Stimulated activated CD8-positive, alpha-beta memory T cell treated with anti-CD3 and anti-CD28 coated beads, Interleukin-12 subunit alpha, Interleukin-12 subunit beta, amount 100 ng/mL, for 1 hour (primary cell): Measurements from ENCODE around the gene GLE1.
"Not testable (repeated sequence)": the region's sequence is repeated elsewhere in the genome, so short reads cannot be mapped to it uniquely, and the experiment has no call there.

Source experiments
- DNase-seq: peaks from one replicate; pipeline ENCODE4 v3.0.0-alpha.2; 2020; ENCODE audit warnings: low read depth

GLE1 gene

GRCh38 chr9:128552153-128552743 is 47.7 kb downstream of the GLE1 start, which contains the start of gene SPTAN1:
Gene SPTAN1 (plus strand): TSS chr9:128552587. CDS start chr9:128566741, 14,154 bp downstream.
- peak; percentile 83 for DNase-seq

- DNase-seq, result peak; percentile 12
Observed at GRCh38 chr9:128552744-128553440, 48.4 kb downstream of the GLE1 start.

GRCh38 chr9:128553728-128554127 is 49.2 kb downstream of the GLE1 start:
- no peak for DNase-seq

DNA sequence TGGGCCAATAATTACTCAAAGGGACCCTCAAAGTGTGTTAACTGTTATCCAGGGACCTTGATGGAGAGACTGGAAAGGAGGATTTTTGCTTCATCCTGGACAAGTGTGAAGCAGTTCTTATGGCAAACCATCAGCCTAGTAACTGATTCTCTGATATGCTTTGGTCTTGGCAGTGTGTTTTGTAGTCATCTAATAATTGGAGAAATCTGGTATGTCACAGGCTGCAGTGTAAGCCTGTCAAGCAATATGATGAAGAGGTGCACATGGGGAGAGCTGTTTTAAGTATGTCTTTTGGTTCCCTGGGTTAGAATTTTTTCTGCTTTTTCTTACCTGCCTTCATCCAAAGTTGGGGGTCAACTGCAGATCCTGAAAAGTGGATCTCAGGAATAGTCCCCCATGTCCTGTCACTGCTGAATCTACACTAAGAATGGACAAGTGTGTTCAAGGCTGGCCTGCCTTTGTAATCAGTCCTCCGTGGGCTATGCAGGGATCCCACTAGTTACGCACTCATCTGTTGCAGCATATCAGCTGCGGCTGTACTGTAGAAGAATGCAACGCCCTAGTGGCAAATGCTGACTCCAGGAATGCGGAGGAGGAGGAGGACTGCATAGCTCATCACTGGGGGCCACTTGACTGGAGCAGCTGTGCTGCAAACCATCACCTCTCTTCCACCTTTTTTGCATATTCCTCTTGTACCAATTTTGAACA is 49.8 kb downstream of the GLE1 start:
- DNase-seq, result no peak

DNA sequence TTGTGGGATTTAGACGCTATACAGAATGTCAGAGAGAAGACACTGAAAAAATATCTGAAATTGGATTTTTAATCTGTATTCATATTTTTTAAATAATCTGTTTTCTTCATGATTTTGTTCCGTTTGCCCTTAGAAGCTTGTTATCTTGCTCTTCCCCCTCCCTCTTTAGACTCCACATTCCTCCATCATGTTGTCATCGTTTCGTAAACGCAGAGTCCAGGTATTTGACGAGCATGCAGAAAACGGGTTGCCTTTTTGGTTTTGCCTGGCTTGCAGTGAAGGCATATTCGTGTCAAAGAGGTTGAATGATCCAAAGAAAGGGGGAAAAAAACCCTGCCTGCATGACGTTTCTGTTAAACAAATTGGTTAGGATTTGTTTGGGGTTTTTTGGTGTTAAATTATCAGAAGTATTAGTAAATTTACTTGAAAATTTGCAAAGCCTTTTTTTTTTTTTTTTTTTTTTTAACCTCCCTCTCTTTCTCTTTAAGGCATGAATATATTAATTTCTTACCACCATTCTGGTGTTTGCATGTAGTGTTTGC is 50.7 kb downstream of the GLE1 start:
- no peak for DNase-seq

GRCh38 chr9:128556276-128556675 is 51.8 kb downstream of the GLE1 start:
- DNase-seq, result no peak

GRCh38 chr9:128556926-128557634 is 52.6 kb downstream of the GLE1 start:
- DNase-seq, result no peak

DNA sequence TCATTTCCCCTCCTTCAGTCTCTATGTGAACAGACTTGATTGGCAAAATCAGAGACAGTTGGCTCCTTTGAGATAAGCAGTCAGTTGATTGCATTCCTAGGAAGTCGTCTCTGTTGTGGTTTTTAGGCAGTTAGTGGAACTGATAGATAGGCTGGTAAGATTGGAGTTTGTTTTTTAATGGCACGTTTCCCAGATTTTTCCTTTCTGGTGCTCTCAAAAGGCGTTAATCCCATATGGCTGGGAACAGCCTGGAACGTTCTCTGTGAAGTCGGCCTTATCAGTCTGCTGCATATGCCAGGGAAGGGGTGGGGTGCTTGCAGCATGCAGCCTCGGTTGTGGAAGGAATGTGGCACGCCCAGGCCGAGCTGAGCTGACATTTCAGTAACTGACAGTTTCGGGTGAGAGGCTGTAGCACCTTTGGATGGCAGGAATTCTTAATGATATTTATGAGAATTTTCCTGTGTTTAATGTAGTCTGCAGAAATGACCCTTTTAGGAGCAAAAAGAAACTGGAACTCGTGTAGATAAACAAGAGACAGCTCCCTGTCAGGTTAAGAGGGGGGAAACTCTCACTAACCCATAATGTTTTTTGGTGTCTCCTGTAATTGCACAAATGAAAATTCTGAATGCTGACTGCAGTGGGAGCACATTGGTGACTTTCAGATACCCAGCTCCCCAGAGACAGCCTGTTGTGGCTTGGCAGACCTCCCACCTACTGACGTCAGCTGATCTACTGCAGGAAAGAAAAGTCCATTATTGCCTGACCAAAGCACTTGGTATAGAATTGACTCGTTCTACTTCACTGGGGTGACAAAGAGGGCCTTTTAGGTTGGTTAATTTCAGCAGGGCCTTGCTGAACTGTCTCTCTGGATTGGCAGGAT is 54.2 kb downstream of the GLE1 start:
- no peak for DNase-seq

GRCh38 chr9:128565578-128565977 is 61.1 kb downstream of the GLE1 start:
- no peak for DNase-seq

DNA sequence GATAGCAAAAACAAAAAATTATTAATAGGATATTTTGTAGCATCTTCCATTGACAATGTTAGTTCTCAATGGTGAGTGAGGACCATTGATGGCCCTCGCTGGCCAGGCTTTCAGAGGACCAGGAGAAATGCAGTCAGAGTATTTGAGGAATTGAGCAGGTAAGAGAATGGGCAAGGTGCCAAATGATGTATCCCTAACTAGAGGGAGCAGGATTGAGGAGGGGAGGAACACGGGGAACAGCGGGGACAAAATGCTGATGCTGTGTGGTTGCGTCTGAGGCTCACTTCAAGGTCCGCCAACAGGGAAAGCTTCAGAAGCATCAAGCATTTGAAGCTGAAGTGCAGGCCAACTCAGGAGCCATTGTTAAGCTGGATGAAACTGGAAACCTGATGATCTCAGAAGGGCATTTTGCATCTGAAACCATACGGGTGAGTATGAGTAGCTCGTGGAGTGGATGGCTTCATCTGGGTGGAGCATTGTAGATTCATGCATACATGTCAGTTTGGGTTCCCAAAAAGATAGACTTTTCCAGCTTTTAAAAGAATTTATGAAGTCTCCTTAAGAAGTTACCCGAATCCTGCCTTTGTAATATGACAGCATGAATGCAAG is 64.1 kb downstream of the GLE1 start:
- no peak for DNase-seq

DNA sequence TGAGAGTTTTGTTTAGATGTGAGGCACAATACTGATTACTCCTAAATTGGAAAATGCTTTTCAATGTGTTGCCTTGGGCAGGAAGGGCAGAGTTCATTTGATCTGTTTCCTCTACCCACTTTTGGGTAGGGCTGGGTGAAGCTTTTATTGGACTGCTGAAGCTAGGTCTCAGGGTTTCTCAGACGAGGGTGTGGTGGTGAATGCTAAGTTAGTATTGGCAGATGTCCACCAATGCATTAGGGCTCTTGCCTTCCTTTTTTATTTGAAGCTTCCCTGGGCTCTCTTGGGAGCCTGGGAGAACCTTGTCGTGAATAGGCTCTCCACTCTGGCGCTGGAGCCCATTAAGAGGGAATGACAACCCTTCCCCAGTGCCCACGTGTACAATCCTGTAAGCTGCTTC is 71.0 kb downstream of the GLE1 start:
- no peak for DNase-seq

- DNase-seq, result no peak
Observed at GRCh38 chr9:128575916-128576315, 71.4 kb downstream of the GLE1 start.

DNA sequence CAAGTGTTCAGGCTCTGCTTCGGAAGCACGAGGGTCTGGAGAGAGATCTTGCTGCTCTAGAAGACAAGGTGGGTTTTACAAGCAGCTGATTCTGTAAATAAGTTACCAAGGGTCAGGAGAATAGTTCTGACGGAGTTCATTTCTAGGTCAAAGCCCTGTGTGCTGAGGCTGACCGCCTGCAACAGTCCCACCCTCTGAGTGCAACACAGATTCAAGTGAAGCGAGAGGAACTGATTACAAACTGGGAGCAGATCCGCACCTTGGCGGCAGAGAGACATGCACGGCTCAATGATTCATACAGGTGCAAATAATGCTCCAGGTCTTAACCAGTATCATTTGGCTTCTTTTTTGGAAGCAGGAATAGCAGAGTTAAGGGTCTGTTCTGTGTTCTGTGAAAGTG is 72.7 kb downstream of the GLE1 start:
- no peak for DNase-seq

DNA sequence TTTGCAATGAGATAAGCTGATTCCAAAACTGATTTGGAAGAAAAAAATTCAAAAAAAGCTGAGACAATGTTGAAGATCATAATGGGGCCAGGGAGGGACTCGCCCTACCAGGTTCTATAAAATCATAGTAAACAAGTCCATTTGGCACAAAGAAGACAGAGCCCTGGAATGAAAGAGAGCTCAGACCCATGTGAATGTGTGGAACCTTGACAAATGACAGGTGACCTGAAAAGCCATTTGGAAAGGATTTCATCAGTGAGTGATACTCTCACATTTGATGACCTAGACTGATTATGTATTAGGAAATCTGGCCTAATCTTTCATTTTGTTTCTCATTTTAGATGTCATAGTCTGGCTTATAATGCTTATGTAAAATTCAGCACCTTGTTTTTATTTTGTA is 74.7 kb downstream of the GLE1 start:
- no peak for DNase-seq

GRCh38 chr9:128580731-128581130 is 76.2 kb downstream of the GLE1 start:
- no peak for DNase-seq

DNA sequence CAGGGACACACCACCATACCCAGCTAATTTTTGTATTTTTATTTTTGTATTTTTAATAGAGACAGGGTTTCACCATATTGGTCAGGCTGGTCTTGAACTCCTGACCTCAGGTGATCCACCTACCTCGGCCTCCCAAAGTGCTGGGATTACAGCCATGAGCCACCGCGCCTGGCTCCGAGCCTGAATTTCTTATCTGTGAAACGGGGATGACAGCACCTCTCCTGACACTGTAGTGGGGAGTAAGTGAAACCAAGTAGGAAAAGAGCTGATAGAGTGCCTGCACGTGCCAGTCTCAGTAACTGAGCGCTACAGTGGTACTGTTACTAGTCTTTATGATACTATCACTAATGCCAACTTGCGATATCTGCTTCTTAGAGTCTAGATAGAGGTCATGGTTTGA is 80.6 kb downstream of the GLE1 start:
- not testable (repeated sequence) for DNase-seq

GRCh38 chr9:128586934-128587333 is 82.4 kb downstream of the GLE1 start:
- not testable (repeated sequence) for DNase-seq

- no peak for DNase-seq
Observed at GRCh38 chr9:128587453-128587852, 82.9 kb downstream of the GLE1 start.

DNA sequence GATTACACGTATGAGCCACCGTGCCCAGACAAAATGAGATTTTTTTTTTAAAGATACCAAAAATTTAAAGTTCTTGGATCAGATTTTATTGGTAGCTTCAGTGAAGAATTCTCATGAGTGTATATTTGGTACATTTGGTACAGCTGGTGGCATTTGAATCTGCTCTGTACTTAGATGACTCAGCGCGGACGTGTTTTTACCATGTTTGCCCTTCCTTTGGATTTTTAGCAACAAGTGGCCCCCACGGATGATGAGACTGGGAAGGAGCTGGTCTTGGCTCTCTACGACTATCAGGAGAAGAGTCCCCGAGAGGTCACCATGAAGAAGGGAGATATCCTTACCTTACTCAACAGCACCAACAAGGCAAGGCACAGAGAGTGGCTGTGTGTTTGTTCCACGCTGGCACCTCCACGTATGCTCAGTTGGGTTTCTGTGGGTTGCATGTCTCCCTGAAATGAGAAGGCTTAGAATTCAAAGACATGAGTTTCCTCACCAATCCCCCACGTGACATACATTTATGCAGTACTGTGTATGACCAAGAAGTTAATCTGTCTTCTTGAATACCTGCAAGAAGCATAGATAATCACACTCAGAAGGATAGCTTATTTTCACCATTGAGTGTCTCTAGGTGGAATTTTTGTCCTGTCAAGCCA is 84.2 kb downstream of the GLE1 start:
- DNase-seq, result no peak
